Loucy (cell line): ENCODE data around the gene CFAP157.

Experiments
- CTCF ChIP-seq: fragments of 200-600 bp; sonication (generic); conservative IDR thresholded peaks from 2 replicates; pipeline ENCODE4 v1.5.1; 2014; ENCODE audit warnings: mild to moderate bottlenecking, antibody characterized with exemption, low read length
- EZH2phosphoT487 ChIP-seq: fragments of 200-600 bp; IDR thresholded peaks from 2 replicates; pipeline ENCODE4 v1.6.1; 2018; ENCODE audit warnings: antibody characterized with exemption, mild to moderate bottlenecking, moderate library complexity, borderline replicate concordance

GRCh38 chr9:127720031-127720864 lies 13.5 kb downstream of the CFAP157 start:
- no peak for TF ChIP-seq CTCF
- no peak for TF ChIP-seq EZH2phosphoT487
